K562 (cell line): ENCODE results near the gene CHCHD1. TPM values are rescaled to one million over a fixed set of nuclear protein-coding genes. Genes with fewer than 3 reads are reported as not detected.

Source experiments
- ATAC-seq: fragments of 200-7000 bp; cut with Tn5 transposase; 3 replicates; pipeline ENCODE4 v1.9.1; 2020; ENCODE audit warnings: moderate library complexity
- BruUV-seq: library from RNA; stranded (reverse); fragments of 400-500 nt; replicated peaks from 2 replicates; lab custom pipeline; 2021; lab: Mats Ljungman, UMichigan
- CTCF ChIA-PET: fragments of 300-600 bp; formaldehyde crosslinking; extraction: SDS; loops from one replicate; lab custom pipeline; 2021; ENCODE audit warnings: low intra/inter-chr PET ratio; lab: Yijun Ruan, JAX
- POLR2A ChIA-PET: fragments of 300-600, 350-650 bp; sonication (Branson Sonifier 250); formaldehyde crosslinking; extraction: SDS; loops from one replicate; lab custom pipeline; 2021; ENCODE audit warnings: antibody characterized with exemption, inconsistent platforms; lab: Yijun Ruan, JAX
- DNase-seq, 4 experiments: peaks; one replicate each; pipeline versions ENCODE4 v3.0.0 to v3.0.0-alpha.2; 2011 to 2018; ENCODE audit warnings: low spot score in 3 of 4, mixed read lengths in 3 of 4; ENCODE audit errors: extremely low read depth in 1 of 4
- FAIRE-seq: peaks from 2 replicates; lab custom pipeline; 2011; peaks lifted over from hg19 to GRCh38; lab: Jason Lieb, UNC
- H2AFZ ChIP-seq: 2 replicates; pipeline ENCODE4 v1.6.0; 2011; ENCODE audit warnings: low read depth, low read length, control low read depth, inconsistent platforms
- H3K27ac ChIP-seq: fragments of 200-600 bp; 3 replicates; pipeline ENCODE4 v1.8.0; 2011; ENCODE audit warnings: low read depth, mild to moderate bottlenecking, control low read depth, inconsistent platforms, low read length, moderate library complexity, mixed read lengths; ENCODE audit errors: extremely low read depth
- H3K27me3 ChIP-seq, 2 experiments: fragments of 300-600 bp in 1 of 2; 2 replicates in 1 of 2; 3 replicates in 1 of 2; pipeline versions ENCODE4 v1.6.0 to v1.8.0; 2011; ENCODE audit warnings: inconsistent platforms in 2 of 2, low read length in 2 of 2, mild to moderate bottlenecking in 1 of 2, mixed read lengths in 1 of 2, moderate library complexity in 1 of 2; ENCODE audit not compliant: control insufficient read depth in 2 of 2, insufficient read depth in 2 of 2
- H3K36me3 ChIP-seq: fragments of 300-600 bp; 3 replicates; pipeline ENCODE4 v1.8.0; 2011; ENCODE audit warnings: mild to moderate bottlenecking, low read length, inconsistent platforms; ENCODE audit not compliant: control insufficient read depth, insufficient read depth
- H3K4me1 ChIP-seq, 2 experiments: fragments of 200-600 bp in 1 of 2; replicated peaks in 1 of 2; 2 replicates in 1 of 2; 3 replicates in 1 of 2; pipeline versions ENCODE4 v1.5.1 to v1.8.0; 2011; ENCODE audit warnings: inconsistent platforms in 2 of 2, low read length in 2 of 2, mild to moderate bottlenecking in 1 of 2, mixed read lengths in 1 of 2, moderate library complexity in 1 of 2; ENCODE audit not compliant: control insufficient read depth in 2 of 2, insufficient read depth in 2 of 2
- H3K4me2 ChIP-seq: 2 replicates; pipeline ENCODE4 v1.6.1; 2011; ENCODE audit warnings: low read length, control low read depth, inconsistent platforms, mixed read lengths; ENCODE audit not compliant: insufficient read depth
- H3K4me3 ChIP-seq: fragments of 200-600 bp; sonication (generic), shearing (Covaris generic); 2 replicates; pipeline ENCODE4 v1.5.1; 2016; ENCODE audit warnings: control low read depth, inconsistent platforms
- H3K79me2 ChIP-seq: fragments of 200-600 bp; 3 replicates; pipeline ENCODE4 v1.8.0; 2011; ENCODE audit warnings: low read length, inconsistent platforms; ENCODE audit not compliant: control insufficient read depth, insufficient read depth
- H3K9ac ChIP-seq, 2 experiments: 2 replicates each; pipeline versions ENCODE4 v1.6.0 to v1.6.1; 2011; ENCODE audit warnings: low read depth in 2 of 2, low read length in 2 of 2, control low read depth in 1 of 2, inconsistent platforms in 1 of 2, mild to moderate bottlenecking in 1 of 2, mixed read lengths in 1 of 2; ENCODE audit not compliant: insufficient read depth in 1 of 2
- H3K9me1 ChIP-seq: one replicate; pipeline ENCODE4 v1.6.0; 2011; ENCODE audit warnings: inconsistent platforms, mild to moderate bottlenecking, low read length, moderate library complexity; ENCODE audit not compliant: control insufficient read depth, insufficient read depth
- H3K9me3 ChIP-seq: replicated peaks from 2 replicates; pipeline ENCODE4 v1.5.1; 2011; ENCODE audit warnings: low read depth, low read length, inconsistent platforms; ENCODE audit not compliant: control insufficient read depth, insufficient read depth
- H4K20me1 ChIP-seq: replicated peaks from 2 replicates; pipeline ENCODE4 v1.6.1; 2011; ENCODE audit warnings: low read length, inconsistent platforms, mixed read lengths; ENCODE audit not compliant: control insufficient read depth, insufficient read depth
- BHLHE40 ChIP-seq: IDR thresholded peaks from 2 replicates; pipeline ENCODE4 v1.6.1; 2011; ENCODE audit warnings: low read length, improper control_type of control experiment
- ELF2 ChIP-seq: fragments of 250-450 bp; sonication (Bioruptor Pico); IDR thresholded peaks from 2 replicates; pipeline ENCODE4 v1.5.0; 2021; ENCODE audit warnings: mild to moderate bottlenecking
- MAFF ChIP-seq: IDR thresholded peaks from 2 replicates; pipeline ENCODE4 v1.6.1; 2012; ENCODE audit warnings: low read length, improper control_type of control experiment
- POLR2G ChIP-seq: fragments of 200-400 bp; formaldehyde crosslinking; IDR thresholded peaks from 2 replicates; pipeline ENCODE4 v1.6.1; 2017; ENCODE audit warnings: low read depth, mild to moderate bottlenecking, antibody characterized with exemption, low read length, moderate library complexity
- RBFOX2 ChIP-seq: fragments of 200-400 bp; formaldehyde crosslinking; IDR thresholded peaks from 2 replicates; pipeline ENCODE4 v1.6.1; 2017; ENCODE audit warnings: low read depth, mild to moderate bottlenecking, low read length, moderate library complexity
- WGBS: fragments of 100-300 bp; shearing (Covaris generic); methylation state at CpG from one replicate; pipeline ENCODE4 v1.1.6; 2016; ENCODE audit warnings: low coverage, mixed read lengths; ENCODE audit not compliant: insufficient coverage; ENCODE audit errors: missing lambda C conversion rate; 5-methylcytosine and 5-hydroxymethylcytosine counted together
- in situ Hi-C: fragments of 300-500 bp; cut with MboI; formaldehyde crosslinking; loops from 4 replicates; pipeline ENCODE4 v1.15.0; 2018; ENCODE audit warnings: inconsistent platforms, mixed read lengths
- intact Hi-C: fragments of 100-400 bp; cut with micrococcal nuclease; formaldehyde crosslinking; loops from 2 replicates; pipeline ENCODE4 v1.14.2; 2022
- polyA plus RNA-seq, 8 experiments: library from polyadenylated mRNA; depleted of rRNA in 4 of 8; stranded (reverse) in 5 of 8; unstranded in 3 of 8; fragments of >200 nt; fragmentation: Nextera tagmentation in 2 of 8; fragmentation: Illumina TruSeq in 1 of 8; extraction: Ambion mirVana in 2 of 8; extraction: Trizol in 1 of 8; gene quantifications; 2 replicates each; pipeline versions ENCODE4 v1.2.1 to v1.2.3, GENCODE V29; 2011 to 2014; ENCODE audit warnings: inconsistent platforms in 1 of 8, missing spikeins in 1 of 8
- total RNA-seq, 7 experiments: library from RNA; depleted of rRNA in 6 of 7; stranded (reverse); fragments of >200 nt in 6 of 7; fragmentation: Illumina TruSeq in 2 of 7; extraction: Trizol in 2 of 7; gene quantifications; 2 replicates each; pipeline versions ENCODE4 v1.2.1 to v1.2.3, GENCODE V29; 2011 to 2021; ENCODE audit warnings: low replicate concordance in 1 of 7

Gene CHCHD1
- total and polyA plus RNA-seq, 9 of the 15 experiments (the other 6 are each of a cell fraction or from before 2014, with no cell fraction given) = 52.9 to 126 (median 83.4) TPM

DNA sequence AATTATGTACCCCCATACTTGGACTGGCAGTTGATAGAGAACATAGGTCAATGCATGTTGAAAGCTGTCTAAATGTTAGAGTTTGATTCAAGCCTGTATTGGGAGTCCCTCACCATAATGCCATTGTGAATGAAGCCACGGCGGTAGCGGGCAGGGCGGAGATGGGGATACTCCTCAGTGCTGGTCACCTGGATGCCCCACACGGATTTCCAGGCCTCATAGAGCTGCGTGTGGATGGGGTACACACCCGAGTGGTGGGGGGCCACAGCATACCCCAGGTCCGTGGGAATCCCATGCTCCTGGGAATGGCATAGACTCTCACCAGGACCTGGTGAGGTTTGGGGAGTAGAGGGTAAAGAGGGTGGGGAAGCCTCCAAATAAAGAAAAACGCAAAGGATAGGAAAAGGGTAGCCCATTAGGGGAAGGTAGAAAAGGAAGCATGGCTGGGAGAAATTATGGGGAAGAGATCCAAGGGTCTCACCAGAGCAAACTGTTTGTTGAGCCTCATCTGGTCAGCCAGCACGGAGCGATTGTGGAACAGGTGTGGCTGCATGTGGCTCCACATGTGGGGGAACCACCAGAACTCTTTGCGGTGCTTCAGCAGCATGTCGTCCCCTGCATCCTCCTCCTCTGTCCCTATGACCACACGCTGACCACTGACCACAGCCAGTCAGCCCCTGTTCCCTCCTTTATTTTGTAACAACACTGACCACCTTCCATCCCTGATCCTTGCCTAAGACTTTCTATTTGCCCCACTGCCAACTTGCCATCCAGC is 24.5 kb downstream of the CHCHD1 start:
- no TSS peak for BruUV-seq
- Histone ChIP-seq H3K4me3 (no peak overlapping the region), H3K9me3 (no peaks in the 10 kb centered on the region), H3K9ac (peak overlapping the region in 1 of 2 experiments; percentile 76; a peak in 2 of 4 replicates), H4K20me1 (peaks cover 5% of the 10 kb centered on the region; the same call in 1 of the 2 replicates), H3K4me1 (peaks cover 23 to 34% of the 10 kb centered on the region in 2 experiments), H3K27ac (no peak overlapping the region), H2AFZ (no peak overlapping the region), H3K9me1 (no peaks in the 10 kb centered on the region), H3K27me3 (no peaks in the 10 kb centered on the region), H3K36me3 (peaks cover 67% of the 10 kb centered on the region), H3K4me2 (no peak overlapping the region), H3K79me2 (peaks cover 11% of the 10 kb centered on the region)
- POLR2A ChIA-PET = interaction anchor here (0.6 to 3.6 kb wide), 4 partner anchors 7 to 669 kb away, joined by 3 to 20 read pairs (median 4); no protein-coding TSS in a partner anchor
- in situ Hi-C loops (no loop called here), intact Hi-C loops (no loop called here)
- WGBS = 82% methylated on average over 14 of the region's 14 CpGs
- DNase-seq (no peak), FAIRE-seq (no peak), ATAC-seq (no peak)
- CTCF ChIA-PET = no interaction called here
- TF ChIP-seq ELF2 (CRISPR knock-in tag) = 0 out of 2 replicates have a peak, but pooled peaks have one; percentile 30
- no peak for TF ChIP-seq MAFF
- TF ChIP-seq BHLHE40 = no peak
- TF ChIP-seq POLR2G = 0 out of 2 replicates have a peak, but pooled peaks have one; percentile 35
- TF ChIP-seq RBFOX2 = peak; percentile 38; the same call in 1 of the 2 replicates
